D341Med (cell line): Measurements from ENCODE around the gene PTCHD1.

Experiments used
- DNase-seq: peaks from one replicate; pipeline ENCODE4 v3.0.0; 2012; ENCODE audit warnings: low spot score

The PTCHD1 gene

GRCh38 chrX:23398570-23398969 lies 63.9 kb downstream of the PTCHD1 start:
- no peak for DNase-seq

- DNase-seq = peak; percentile 21
These were observed 69.2 kb downstream of the PTCHD1 start for GRCh38 chrX:23403849-23404248.

- DNase-seq = no peak
These were observed 88.3 kb downstream of the PTCHD1 start for GRCh38 chrX:23422912-23423311.

GRCh38 chrX:23434356-23434884 lies 99.8 kb downstream of the PTCHD1 start:
- DNase-seq = no peak

DNA sequence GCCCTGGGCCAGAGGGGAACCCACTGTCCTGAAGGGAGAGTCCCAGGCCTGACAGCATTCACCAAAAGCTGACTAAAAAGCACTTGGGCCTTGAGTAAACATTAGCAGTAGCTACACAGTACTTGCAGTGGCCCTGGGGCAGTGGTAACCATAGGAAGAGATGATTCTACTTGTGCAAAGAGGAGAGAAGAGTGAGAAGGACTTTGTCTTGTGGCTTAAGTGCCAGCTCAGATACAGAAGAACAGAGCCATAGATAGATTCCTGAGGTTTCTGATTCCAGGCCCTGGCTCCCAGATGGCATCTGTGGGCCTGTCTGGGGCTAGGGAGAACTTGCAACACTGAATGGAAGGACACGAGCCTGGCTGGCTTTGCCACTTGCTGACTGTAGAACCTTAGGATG lies 100.5 kb downstream of the PTCHD1 start:
- no peak for DNase-seq

DNA sequence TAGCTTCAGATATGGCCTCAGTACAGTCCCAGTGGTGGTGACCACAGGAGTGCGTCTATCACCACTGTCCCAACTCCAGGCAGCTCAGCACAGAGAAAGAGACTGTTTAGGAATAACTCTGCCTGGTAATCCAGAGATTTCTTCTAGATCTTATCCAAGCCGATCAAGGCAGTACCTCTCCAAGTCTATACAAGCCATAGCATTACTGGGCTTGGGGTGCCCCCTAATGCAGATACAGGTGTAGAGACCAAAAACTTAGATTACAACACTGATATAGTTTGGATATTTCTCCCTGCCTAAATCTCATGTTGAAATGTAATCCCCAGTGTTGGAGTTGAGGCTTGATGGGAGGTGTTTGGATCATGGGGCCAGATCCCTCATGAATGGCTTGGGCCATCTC lies 100.9 kb downstream of the PTCHD1 start:
- no peak for DNase-seq

- no peak for DNase-seq
These were observed 102.2 kb downstream of the PTCHD1 start for GRCh38 chrX:23436875-23437274.

DNA sequence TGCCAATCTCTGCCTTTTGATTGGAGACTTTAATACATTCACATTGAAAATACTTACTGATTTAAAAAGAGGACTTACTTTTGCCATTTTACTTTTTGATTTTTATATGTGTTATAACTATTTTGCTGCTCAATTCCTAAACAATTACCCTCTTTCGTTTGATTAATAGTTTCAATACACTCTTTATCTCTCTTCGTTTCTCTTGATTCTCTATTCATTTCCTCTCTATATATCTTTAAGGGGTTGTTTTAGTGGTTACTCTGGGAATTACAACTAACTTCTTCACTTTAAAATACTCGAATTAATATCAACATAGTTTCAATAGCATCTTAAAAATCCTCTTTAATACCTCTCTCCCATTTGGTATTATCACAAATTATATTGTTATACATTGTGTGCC lies 116.6 kb downstream of the PTCHD1 start:
- DNase-seq = no peak
